Smooth muscle cell (in vitro differentiated cells): ENCODE data around the gene ERGIC2. TPM values are rescaled to one million over a fixed set of nuclear protein-coding genes. Genes with fewer than 3 reads are reported as not detected.
A peak's percentile ranks its signal among the peaks of the same experiment; 100 is the strongest.
"Not testable (repeated sequence)": the region's sequence is repeated elsewhere in the genome, so short reads cannot be mapped to it uniquely, and the experiment has no call there.

Experiments
- DNase-seq: peaks from one replicate; lab custom pipeline; 2025; ENCODE audit not compliant: unreplicated experiment; lab: John Stamatoyannopoulos, UW
- H2AFZ ChIP-seq: fragments of 200-600 bp; sonication (generic); 2 replicates; pipeline ENCODE4 v1.6.0; 2016; ENCODE audit warnings: antibody characterized with exemption, low read depth, mild to moderate bottlenecking
- H3F3A ChIP-seq: fragments of 200-600 bp; sonication (generic); 2 replicates; pipeline ENCODE4 v1.6.0; 2017; ENCODE audit warnings: antibody characterized with exemption, low read depth
- H3K27ac ChIP-seq: fragments of 200-600 bp; sonication (generic); 2 replicates; pipeline ENCODE4 v1.5.1; 2016; ENCODE audit warnings: low read depth, mild to moderate bottlenecking
- H3K27me3 ChIP-seq: fragments of 200-600 bp; sonication (generic); 2 replicates; pipeline ENCODE4 v1.6.1; 2016; ENCODE audit warnings: low read depth, mild to moderate bottlenecking
- H3K36me3 ChIP-seq: fragments of 200-600 bp; sonication (generic); 2 replicates; pipeline ENCODE4 v1.5.1; 2016; ENCODE audit warnings: low read depth
- H3K4me1 ChIP-seq: fragments of 200-600 bp; sonication (generic); 2 replicates; pipeline ENCODE4 v1.5.1; 2016; ENCODE audit warnings: low read depth
- H3K4me2 ChIP-seq: fragments of 200-600 bp; sonication (generic); 2 replicates; pipeline ENCODE4 v1.6.0; 2016; ENCODE audit warnings: mild to moderate bottlenecking
- H3K4me3 ChIP-seq: fragments of 200-600 bp; sonication (generic); 2 replicates; pipeline ENCODE4 v1.5.1; 2016; ENCODE audit warnings: mild to moderate bottlenecking
- H3K79me2 ChIP-seq: fragments of 200-600 bp; sonication (generic); 2 replicates; pipeline ENCODE4 v1.6.0; 2016; ENCODE audit warnings: low read depth, mild to moderate bottlenecking
- H3K9ac ChIP-seq: fragments of 200-600 bp; sonication (generic); 2 replicates; pipeline ENCODE4 v1.6.0; 2016; ENCODE audit warnings: low read depth
- H3K9me3 ChIP-seq: fragments of 200-600 bp; sonication (generic); replicated peaks from 2 replicates; pipeline ENCODE4 v1.5.1; 2016; ENCODE audit warnings: low read depth
- H4K20me1 ChIP-seq: fragments of 200-600 bp; sonication (generic); 2 replicates; pipeline ENCODE4 v1.6.0; 2016; ENCODE audit warnings: low read depth
- CTCF ChIP-seq: fragments of 200-600 bp; sonication (generic); IDR thresholded peaks from 2 replicates; pipeline ENCODE4 v1.5.1; 2017; ENCODE audit warnings: borderline replicate concordance, mild to moderate bottlenecking, antibody characterized with exemption; ENCODE audit not compliant: insufficient read depth, poor library complexity, severe bottlenecking
- WGBS: methylation state at CpG from one replicate; pipeline ENCODE4 v1.1.7; 2016; ENCODE audit warnings: low lambda C conversion rate; 5-methylcytosine and 5-hydroxymethylcytosine counted together
- polyA plus RNA-seq: library from polyadenylated mRNA; unstranded; fragments of >200 nt; fragmentation: Nextera tagmentation; extraction: Ambion mirVana; gene quantifications from 2 replicates; pipeline ENCODE4 v1.2.1, GENCODE V29; 2016
- total RNA-seq: library from RNA; depleted of rRNA; stranded (reverse); fragments of >200 nt; gene quantifications from 2 replicates; pipeline ENCODE4 v1.2.3, GENCODE V29; 2014

Gene ERGIC2
- total and polyA plus RNA-seq, 2 experiments from 2014 or later, result 121 to 139 TPM

GRCh38 chr12:29299633-29300032, 81.3 kb downstream of the ERGIC2 start:
- 89% methylated on average over 2 of the region's 2 CpGs for WGBS
- no peak overlapping the region for H3K27ac ChIP-seq
- H3K4me1 ChIP-seq, result no peaks in the 10 kb centered on the region
- no peaks in the 10 kb centered on the region for H3K36me3 ChIP-seq
- no peaks in the 10 kb centered on the region for H3F3A ChIP-seq
- no peak for TF ChIP-seq CTCF
- H4K20me1 ChIP-seq, result no peaks in the 10 kb centered on the region
- H2AFZ ChIP-seq, result no peak overlapping the region
- no peak overlapping the region for H3K4me3 ChIP-seq
- no peaks in the 10 kb centered on the region for H3K9me3 ChIP-seq
- H3K9ac ChIP-seq, result no peak overlapping the region
- H3K79me2 ChIP-seq, result no peaks in the 10 kb centered on the region
- DNase-seq, result no peak
- no peaks in the 10 kb centered on the region for H3K27me3 ChIP-seq
- H3K4me2 ChIP-seq, result no peak overlapping the region

- Histone ChIP-seq H3K4me2 (no peak overlapping the region), H3K9me3 (no peaks in the 10 kb centered on the region), H2AFZ (no peak overlapping the region), H3K27me3 (no peaks in the 10 kb centered on the region), H3K4me1 (peaks cover 12% of the 10 kb centered on the region), H3K36me3 (no peaks in the 10 kb centered on the region), H3K4me3 (no peak overlapping the region), H3F3A (no peaks in the 10 kb centered on the region), H3K27ac (no peak overlapping the region), H4K20me1 (no peaks in the 10 kb centered on the region), H3K9ac (no peak overlapping the region), H3K79me2 (no peaks in the 10 kb centered on the region)
- WGBS, result 96% methylated on average over 3 of the region's 3 CpGs
- no peak for DNase-seq
- TF ChIP-seq CTCF, result no peak
Observed at GRCh38 chr12:29291226-29291625, 89.7 kb downstream of the ERGIC2 start.

- H3K4me2 ChIP-seq, H3K36me3 ChIP-seq: not testable (repeated sequence)
Observed at GRCh38 chr12:29290475-29290874, 90.5 kb downstream of the ERGIC2 start.

GRCh38 chr12:29288031-29288430, 92.9 kb downstream of the ERGIC2 start:
- no peaks in the 10 kb centered on the region for H3F3A ChIP-seq
- H3K9ac ChIP-seq, result no peak overlapping the region
- H3K4me1 ChIP-seq, result peaks cover 12% of the 10 kb centered on the region
- H3K9me3 ChIP-seq, result no peaks in the 10 kb centered on the region
- H3K79me2 ChIP-seq, result no peaks in the 10 kb centered on the region
- H3K4me3 ChIP-seq, result no peak overlapping the region
- no peak overlapping the region for H3K4me2 ChIP-seq
- no peaks in the 10 kb centered on the region for H3K27me3 ChIP-seq
- no peaks in the 10 kb centered on the region for H4K20me1 ChIP-seq
- H2AFZ ChIP-seq, result no peak overlapping the region
- no peak for TF ChIP-seq CTCF
- H3K27ac ChIP-seq, result peak overlapping the region; percentile 39
- DNase-seq, result no peak
- no peaks in the 10 kb centered on the region for H3K36me3 ChIP-seq

More at GRCh38 chr12:29290475-29290874, 90.5 kb downstream of the ERGIC2 start:
- H3K4me1 ChIP-seq, result peaks cover 12% of the 10 kb centered on the region
- H3K9me3 ChIP-seq, H2AFZ ChIP-seq, H3K9ac ChIP-seq, H3K79me2 ChIP-seq, H3K4me3 ChIP-seq, H3F3A ChIP-seq, H4K20me1 ChIP-seq, H3K27ac ChIP-seq, H3K27me3 ChIP-seq, DNase-seq: not testable (repeated sequence)
